Measurements from ENCODE around the gene SNX13.

Gene SNX13

GRCh38 chr7:17947620-17948019, 7.3 kb upstream of the SNX13 start:
- peak; percentile 73 for DNase-seq (ENCODE audit: low spot score)

- DNase-seq (ENCODE audit: low spot score): no peak
These were observed 6.3 kb upstream of the SNX13 start for GRCh38 chr7:17946591-17946990.

DNA sequence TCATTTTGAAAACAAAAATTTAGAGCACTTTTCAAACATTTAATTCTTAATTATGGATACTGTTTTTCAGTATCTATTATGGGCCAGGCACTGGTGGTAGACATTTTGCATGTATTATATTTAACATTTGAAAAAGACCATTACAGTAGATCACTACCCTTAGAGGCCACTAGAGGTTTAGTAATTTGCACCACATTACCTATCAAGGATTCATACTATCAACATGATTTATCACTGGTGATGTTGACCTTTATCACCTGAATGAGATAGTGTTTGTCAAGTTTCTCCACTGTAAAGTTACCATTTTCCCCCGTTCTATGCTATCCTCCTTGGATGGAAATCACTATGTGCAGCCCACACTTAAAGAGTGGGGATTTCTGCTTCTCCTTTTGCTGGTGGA, 4.4 kb upstream of the SNX13 start:
- no peak for DNase-seq (ENCODE audit: low spot score)

DNA sequence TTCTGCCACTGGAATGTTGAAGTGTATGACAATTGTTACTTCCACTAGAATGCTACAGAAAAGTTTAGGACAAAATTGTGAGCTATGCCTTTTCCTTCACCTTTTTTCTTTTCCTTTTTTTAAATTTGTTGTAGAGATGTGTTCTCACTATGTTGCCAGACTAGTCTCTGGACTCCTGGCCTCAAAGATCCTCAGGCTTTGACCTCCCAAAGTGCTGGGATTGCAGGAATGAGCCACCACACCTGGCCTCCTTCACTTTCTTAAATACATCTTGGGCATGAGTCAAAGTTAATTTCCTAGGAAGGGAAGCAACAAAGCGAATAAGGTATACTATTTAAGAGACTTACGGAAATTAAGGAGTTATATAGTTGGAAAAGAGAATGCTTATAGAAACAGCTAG, 2.7 kb upstream of the SNX13 start:
- no peak for DNase-seq (ENCODE audit: low spot score)

DNA sequence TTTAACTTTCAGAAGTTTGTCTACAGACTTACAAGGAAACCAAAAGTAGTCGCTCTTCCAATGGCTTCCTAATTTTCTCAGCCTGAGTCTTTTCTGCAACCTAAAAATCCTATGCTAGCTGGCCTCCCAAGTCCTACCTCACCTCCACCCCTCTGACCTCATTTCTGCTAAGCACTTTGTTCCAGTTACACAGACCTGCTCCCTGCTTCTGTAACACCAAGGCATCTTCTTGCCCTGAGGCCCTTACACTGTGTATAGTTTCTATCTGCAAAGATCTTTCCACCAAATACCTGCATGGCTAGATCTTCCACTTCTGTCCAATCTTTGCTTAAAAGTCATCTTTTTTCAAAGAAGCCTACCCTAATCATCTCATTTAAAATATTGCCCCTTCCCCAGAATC, 1.9 kb upstream of the SNX13 start:
- no peak for DNase-seq (ENCODE audit: low spot score)

DNA sequence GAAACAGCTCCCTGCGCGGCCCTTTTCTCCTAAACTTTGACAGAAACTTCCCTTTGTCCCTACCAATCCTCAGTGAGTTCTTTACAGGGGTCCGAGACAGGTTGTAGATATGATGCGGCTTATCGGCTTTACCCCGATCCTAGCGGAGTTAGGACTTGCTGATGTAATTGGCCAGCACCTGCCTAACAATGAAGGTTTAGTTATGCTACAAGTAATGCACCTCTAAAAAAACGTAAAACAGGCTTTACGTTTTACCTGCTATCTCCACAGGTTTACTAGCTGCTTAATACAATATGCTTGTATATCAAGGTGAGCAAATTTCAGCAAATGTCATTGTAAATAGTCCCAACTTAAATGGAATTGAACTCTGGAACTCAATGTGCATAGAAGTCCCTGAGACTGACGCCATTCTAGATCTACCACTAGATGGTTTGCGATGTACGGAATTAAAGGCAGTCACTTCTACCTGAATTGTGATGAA, 697 bp upstream of the SNX13 start:
- DNase-seq (ENCODE audit: low spot score): no peak

- no peak for DNase-seq (ENCODE audit: low spot score)
These were observed 540 bp downstream of the SNX13 start for GRCh38 chr7:17939606-17940301.

GRCh38 chr7:17939211-17939605, 1.1 kb downstream of the SNX13 start:
- DNase-seq (ENCODE audit: low spot score): no peak

- peak; percentile 56 for DNase-seq (ENCODE audit: low spot score)
These were observed 2.7 kb downstream of the SNX13 start for GRCh38 chr7:17937506-17938120.

- DNase-seq (ENCODE audit: low spot score): no peak
These were observed 4.0 kb downstream of the SNX13 start for GRCh38 chr7:17936321-17936720.

GRCh38 chr7:17934612-17935240, 5.6 kb downstream of the SNX13 start:
- no peak for DNase-seq (ENCODE audit: low spot score)

DNA sequence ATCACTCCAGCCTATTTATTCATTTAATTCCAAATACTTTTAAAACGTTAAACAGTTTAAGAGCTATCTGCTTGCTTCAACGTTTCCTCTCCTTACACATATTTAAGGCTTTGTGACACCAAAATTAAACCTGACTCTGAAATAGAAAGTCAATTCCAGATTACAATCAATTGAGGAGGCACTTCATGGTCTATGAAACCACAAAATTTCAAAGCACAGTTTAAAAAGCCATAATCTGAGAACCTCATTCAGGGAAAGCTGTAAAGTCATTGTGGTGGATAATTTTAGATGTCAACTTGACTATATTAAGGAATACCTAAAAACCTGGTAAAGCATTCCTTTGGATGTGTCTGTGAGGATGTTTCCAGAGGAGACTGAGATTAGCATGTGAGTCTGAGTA, 6.2 kb downstream of the SNX13 start:
- no peak for DNase-seq (ENCODE audit: low spot score)

DNA sequence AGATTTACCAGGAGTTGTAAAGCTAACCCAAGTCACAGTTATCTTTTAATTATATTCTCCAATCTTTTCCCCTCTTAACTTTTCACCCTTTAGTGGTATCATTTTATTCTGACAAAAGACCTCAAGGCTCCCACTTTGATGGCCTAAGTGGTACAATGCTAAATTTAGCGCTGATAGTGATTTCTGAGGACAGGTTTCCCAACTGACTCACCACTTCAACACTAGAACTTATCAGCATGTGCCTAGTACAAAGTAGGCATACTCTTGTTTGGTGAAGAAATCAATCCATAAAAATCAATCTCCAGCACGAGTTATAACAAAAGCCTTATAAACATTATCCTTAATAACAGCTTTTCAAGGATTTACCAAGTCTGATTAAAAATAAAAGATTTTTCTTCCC, 7.5 kb downstream of the SNX13 start:
- no peak for DNase-seq (ENCODE audit: low spot score)

DNA sequence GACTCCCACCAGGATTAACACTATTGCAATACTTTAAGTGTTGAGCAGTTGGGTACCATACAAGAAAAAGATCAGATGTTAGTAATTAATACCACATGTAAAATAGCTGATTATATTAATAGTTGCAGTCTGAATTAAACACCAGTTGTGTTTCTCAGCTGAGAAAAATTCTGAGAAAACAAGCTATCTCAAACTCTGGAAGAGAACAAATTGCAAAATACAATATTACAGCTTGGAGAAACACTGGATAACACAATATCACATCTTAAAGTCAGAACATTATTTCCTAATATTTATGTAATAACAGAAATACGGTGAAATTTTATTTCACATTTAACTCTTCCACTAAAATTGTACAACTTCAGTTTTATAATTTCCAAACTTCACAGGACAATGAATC, 9.2 kb downstream of the SNX13 start:
- no peak for DNase-seq (ENCODE audit: low spot score)

DNA sequence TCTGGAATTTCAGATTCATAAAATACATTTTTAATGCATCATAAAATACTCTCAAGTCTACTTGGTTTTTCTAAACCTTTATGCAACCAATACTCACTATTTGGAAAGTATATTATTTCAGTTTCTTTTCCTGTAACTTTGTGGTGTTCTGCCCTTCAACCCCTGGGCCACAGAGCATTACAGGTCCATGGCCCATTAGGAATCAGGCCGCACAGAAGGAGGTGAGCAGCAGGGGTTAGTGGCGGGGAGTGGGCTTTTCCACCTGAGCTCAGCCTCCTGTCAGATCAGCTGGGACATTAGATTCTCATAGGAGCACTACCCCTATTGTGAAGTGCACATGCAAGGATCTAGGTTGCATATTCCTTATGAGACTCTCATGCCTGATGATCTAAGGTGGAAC, 9.7 kb downstream of the SNX13 start:
- DNase-seq (ENCODE audit: low spot score): no peak

GRCh38 chr7:17929647-17930395, 10.5 kb downstream of the SNX13 start:
- no peak for DNase-seq (ENCODE audit: low spot score)

- no peak for DNase-seq (ENCODE audit: low spot score)
These were observed 12.2 kb downstream of the SNX13 start for GRCh38 chr7:17928055-17928454.

GRCh38 chr7:17921857-17922416, 18.4 kb downstream of the SNX13 start:
- DNase-seq (ENCODE audit: low spot score): no peak

DNA sequence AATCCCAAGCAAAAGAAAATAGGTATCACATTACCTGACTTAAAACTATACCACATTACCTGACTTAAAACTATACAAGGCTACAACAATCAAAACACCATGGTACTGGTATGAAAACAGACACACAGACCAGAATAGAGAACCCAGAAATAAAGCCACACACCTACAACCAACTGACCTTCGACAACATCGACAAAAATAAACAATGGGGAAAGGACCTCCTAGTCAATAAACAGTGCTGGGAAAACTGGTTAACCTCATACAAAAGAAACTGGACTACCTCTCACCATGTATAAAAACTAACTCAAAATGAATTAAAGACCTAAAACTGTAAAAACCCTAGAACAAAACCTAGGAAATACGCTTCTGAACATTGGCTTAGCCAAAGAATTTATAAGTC, 22.5 kb downstream of the SNX13 start:
- DNase-seq (ENCODE audit: low spot score): no peak

GRCh38 chr7:17916786-17917185, 23.5 kb downstream of the SNX13 start:
- DNase-seq (ENCODE audit: low spot score): no peak

DNA sequence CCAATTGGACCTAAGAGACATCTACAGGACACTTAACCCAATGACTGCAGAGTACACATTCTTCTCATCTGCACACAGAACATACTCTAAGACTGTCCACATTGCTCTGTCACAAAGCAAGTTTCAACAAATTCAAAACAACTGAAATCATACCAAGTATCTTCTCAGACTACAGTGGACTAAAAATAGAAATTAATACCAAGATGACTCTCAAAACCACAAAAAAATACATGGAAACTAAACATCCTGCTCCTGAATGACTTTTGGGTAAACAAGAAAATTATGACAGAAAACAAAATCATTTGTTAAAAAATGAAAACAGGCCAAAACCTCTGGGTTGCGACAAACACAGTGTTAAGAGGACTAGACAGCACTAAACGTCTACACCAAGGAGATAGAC, 24.5 kb downstream of the SNX13 start:
- no peak for DNase-seq (ENCODE audit: low spot score)

DNA sequence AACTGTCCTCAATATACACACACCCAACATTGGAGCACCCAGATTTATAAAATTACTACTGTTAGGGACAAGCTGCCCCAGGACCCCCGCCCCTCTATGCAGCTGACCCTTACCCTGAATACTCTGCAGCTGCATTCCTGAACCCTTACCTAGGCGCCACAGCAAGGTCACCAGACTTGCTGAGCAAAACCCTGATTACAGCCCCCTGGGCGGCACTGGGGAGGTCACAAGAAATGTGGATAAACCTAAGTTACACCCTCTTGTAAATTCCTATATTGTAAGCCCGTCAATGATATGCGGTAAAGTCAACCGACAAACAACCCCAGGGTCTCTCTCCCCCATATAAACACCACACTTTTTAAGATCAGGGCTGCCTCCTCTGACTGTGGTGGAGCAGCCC, 25.1 kb downstream of the SNX13 start:
- DNase-seq (ENCODE audit: low spot score): no peak

GRCh38 chr7:17913250-17913649, 27.0 kb downstream of the SNX13 start:
- no peak for DNase-seq (ENCODE audit: low spot score)

Measured in COLO829 (cell line).